Inflammatory macrophage treated with lipopolysaccharide for 4 hours (primary cell): ENCODE data around the gene GOLGA2.

Experiments
- DNase-seq: peaks from one replicate; pipeline ENCODE4 v3.0.0-alpha.2; 2020

Gene GOLGA2

DNA sequence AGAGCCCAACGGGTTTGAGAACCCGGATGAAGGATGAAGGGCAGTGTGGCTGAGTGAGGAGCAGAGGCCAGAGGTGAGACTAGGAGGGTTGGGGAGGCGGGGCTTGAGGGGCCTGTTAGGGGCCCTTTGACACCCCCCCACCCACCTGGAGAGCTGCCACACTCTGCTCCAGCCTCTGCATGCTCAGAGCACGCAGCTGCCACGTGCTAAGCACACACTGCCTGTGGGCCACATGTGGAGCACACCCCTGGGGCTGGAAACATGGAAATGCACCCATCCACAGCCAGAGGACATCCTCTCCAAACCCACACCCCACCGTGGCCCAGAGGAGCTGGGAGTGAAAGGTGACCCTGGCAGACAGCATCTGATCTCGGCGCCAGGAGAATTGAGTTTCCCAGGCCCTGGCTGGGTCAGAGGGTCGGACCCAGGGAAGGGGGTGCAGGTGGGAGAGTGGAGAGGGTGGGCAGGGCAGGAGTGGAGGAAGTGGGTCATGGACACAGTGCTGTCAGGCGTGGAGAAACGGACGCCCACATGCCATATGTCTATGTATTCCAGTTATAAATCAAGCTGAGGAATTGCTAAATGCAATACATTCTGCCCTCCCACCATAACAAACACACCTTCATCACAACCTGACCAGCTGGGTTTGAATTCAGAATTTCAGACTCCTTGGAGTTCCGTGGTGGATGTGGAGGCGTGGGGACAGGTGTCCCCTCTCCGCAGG is 66.7 kb downstream of the GOLGA2 start:
- no peak for DNase-seq

- no peak for DNase-seq
These were observed 67.4 kb downstream of the GOLGA2 start for GRCh38 chr9:128208386-128208785.

- peak; percentile 33 for DNase-seq
These were observed 68.6 kb downstream of the GOLGA2 start for GRCh38 chr9:128206916-128207910.

- DNase-seq: no peak
These were observed 69.3 kb downstream of the GOLGA2 start for GRCh38 chr9:128206484-128206883.
